Uterus (tissue), 4 donors: ENCODE measurements around the gene GLS2. TPM values are rescaled to one million over a fixed set of nuclear protein-coding genes. Genes with fewer than 3 reads are reported as not detected.
A peak's percentile ranks its signal among the peaks of the same experiment; 100 is the strongest.
"Not testable (repeated sequence)": the region's sequence is repeated elsewhere in the genome, so short reads cannot be mapped to it uniquely, and the experiment has no call there.

Source experiments
- DNase-seq, 2 donors: peaks; one replicate each; pipeline ENCODE4 v3.0.0-alpha.2; 2019 to 2020
- H3K27ac ChIP-seq, 2 donors: fragments of 200-600 bp; sonication (generic); 1 replicate in 1 of 2; 2 replicates in 1 of 2; pipeline ENCODE4 v1.5.1; 2016 to 2018
- H3K27me3 ChIP-seq, 2 donors: fragments of 200-600 bp; sonication (generic); one replicate each; pipeline ENCODE4 v1.5.1; 2018 to 2019; ENCODE audit warnings: control low read depth in 1 of 2
- H3K36me3 ChIP-seq, 2 donors: fragments of 200-600 bp; sonication (generic); one replicate each; pipeline ENCODE4 v1.5.1; 2019; ENCODE audit warnings: control low read depth in 1 of 2
- H3K4me1 ChIP-seq, 2 donors: fragments of 200-600 bp; sonication (generic); one replicate each; pipeline ENCODE4 v1.5.1; 2018 to 2019; ENCODE audit warnings: control low read depth in 1 of 2
- H3K4me3 ChIP-seq, 2 donors: fragments of 200-600 bp; sonication (generic); 1 replicate in 1 of 2; 2 replicates in 1 of 2; pipeline ENCODE4 v1.5.1; 2018 to 2019; ENCODE audit warnings: mild to moderate bottlenecking in 1 of 2
- H3K9me3 ChIP-seq, 2 donors: fragments of 200-600 bp; sonication (generic); one replicate each; pipeline ENCODE4 v1.5.1; 2019; ENCODE audit warnings: control low read depth in 1 of 2
- POLR2A ChIP-seq, 2 donors: fragments of 450-650 bp; IDR thresholded peaks; one replicate each; pipeline ENCODE4 v1.6.1; 2016; ENCODE audit warnings: antibody characterized with exemption in 2 of 2, mild to moderate bottlenecking in 1 of 2, moderate library complexity in 1 of 2
- intact Hi-C: fragments of 100-400 bp; cut with DNase I; formaldehyde crosslinking; loops from one replicate; pipeline ENCODE4 v1.15.1; 2023; ENCODE audit warnings: low total_unique reads
- total RNA-seq, 4 donors: library from RNA; depleted of rRNA in 3 of 4; stranded (reverse); fragments of >200 nt in 3 of 4; gene quantifications; one replicate each; pipeline versions ENCODE4 v1.1.0 to v1.2.4, GENCODE V29; 2014 to 2023
- TF ChIP-seq, protein P1 (sequence below), 4 experiments: fragments of 200-600 bp in 2 of 4; fragments of 450-650 bp in 2 of 4; sonication (generic) in 2 of 4; IDR thresholded peaks; one replicate each; pipeline ENCODE4 v1.5.1; 2016 to 2019; ENCODE audit warnings: antibody characterized with exemption in 4 of 4, mild to moderate bottlenecking in 2 of 4, moderate library complexity in 1 of 4
- donor health status: DM: yes; HTN: yes; CAD: no.

Gene GLS2
- total RNA-seq, 4 donors from 2014 or later, result 0.29 to 5.9 (median 1.1) TPM; not detected in 1

DNA sequence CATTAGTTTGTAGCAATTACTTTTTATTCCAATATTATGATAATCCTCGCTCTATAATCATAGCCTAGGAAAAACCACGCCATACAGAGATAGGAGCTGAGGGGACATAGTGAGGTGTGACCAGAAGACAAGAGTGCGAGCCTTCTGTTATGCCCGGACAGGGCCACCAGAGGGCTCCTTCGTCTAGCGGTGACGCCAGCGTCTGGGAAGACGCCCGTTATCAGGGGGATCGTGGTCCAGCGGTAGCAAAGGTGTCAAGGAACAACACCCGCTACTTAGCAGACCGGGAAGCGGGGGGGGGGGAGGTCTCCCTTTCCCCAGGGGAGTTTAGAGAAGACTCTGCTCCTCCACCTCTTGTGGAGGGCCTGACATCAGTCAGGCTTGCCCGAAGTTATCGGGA, 8.7 kb upstream of the GLS2 start:
- H3K9me3 ChIP-seq, H3K27ac ChIP-seq, H3K4me3 ChIP-seq, H3K36me3 ChIP-seq, intact Hi-C loops, H3K27me3 ChIP-seq, H3K4me1 ChIP-seq: not testable (repeated sequence)
- DNase-seq, result peak; percentile 66 to 72
- TF ChIP-seq, protein P1, sequence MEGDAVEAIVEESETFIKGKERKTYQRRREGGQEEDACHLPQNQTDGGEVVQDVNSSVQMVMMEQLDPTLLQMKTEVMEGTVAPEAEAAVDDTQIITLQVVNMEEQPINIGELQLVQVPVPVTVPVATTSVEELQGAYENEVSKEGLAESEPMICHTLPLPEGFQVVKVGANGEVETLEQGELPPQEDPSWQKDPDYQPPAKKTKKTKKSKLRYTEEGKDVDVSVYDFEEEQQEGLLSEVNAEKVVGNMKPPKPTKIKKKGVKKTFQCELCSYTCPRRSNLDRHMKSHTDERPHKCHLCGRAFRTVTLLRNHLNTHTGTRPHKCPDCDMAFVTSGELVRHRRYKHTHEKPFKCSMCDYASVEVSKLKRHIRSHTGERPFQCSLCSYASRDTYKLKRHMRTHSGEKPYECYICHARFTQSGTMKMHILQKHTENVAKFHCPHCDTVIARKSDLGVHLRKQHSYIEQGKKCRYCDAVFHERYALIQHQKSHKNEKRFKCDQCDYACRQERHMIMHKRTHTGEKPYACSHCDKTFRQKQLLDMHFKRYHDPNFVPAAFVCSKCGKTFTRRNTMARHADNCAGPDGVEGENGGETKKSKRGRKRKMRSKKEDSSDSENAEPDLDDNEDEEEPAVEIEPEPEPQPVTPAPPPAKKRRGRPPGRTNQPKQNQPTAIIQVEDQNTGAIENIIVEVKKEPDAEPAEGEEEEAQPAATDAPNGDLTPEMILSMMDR (IDR thresholded peaks at IDR 0.05), result peak; percentile 11 to 46 (median 30)

DNA sequence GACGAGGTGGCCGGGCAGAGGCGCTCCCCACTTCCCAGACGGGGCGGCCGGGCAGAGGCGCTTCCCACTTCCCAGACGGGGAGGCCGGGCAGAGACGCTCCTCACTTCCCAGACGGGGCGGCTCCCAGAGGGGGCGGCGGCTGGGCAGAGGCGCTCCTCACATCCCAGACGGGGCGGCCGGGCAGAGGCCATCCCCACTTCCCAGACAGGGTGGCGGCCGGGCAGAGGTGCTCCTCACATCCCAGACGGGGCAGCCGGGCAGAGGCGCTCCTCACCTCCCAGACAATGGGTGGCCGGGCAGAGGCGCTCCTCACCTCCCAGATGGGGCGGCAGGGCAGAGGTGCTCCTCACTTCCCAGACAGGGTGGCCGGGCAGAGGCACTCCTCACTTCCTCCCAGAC, 6.5 kb upstream of the GLS2 start:
- H3K36me3 ChIP-seq, H3K27ac ChIP-seq, H3K9me3 ChIP-seq, DNase-seq, H3K27me3 ChIP-seq, H3K4me1 ChIP-seq, intact Hi-C loops, H3K4me3 ChIP-seq: not testable (repeated sequence)

DNA sequence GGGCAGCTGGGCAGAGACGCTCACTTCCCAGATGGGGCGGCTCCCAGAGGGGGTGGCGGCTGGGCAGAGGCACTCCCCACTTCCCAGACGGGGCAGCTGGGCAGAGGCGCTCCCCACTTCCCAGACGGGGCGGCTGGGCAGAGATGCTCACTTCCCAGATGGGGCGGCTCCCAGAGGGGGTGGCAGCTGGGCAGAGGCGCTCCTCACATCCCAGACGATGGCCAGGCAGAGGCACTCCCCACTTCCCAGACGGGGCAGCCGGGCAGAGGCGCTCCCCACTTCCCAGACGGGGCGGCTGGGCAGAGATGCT, 6.1 kb upstream of the GLS2 start:
- H3K36me3 ChIP-seq, H3K9me3 ChIP-seq, H3K4me1 ChIP-seq, intact Hi-C loops, DNase-seq, H3K27ac ChIP-seq, H3K4me3 ChIP-seq, H3K27me3 ChIP-seq: not testable (repeated sequence)

DNA sequence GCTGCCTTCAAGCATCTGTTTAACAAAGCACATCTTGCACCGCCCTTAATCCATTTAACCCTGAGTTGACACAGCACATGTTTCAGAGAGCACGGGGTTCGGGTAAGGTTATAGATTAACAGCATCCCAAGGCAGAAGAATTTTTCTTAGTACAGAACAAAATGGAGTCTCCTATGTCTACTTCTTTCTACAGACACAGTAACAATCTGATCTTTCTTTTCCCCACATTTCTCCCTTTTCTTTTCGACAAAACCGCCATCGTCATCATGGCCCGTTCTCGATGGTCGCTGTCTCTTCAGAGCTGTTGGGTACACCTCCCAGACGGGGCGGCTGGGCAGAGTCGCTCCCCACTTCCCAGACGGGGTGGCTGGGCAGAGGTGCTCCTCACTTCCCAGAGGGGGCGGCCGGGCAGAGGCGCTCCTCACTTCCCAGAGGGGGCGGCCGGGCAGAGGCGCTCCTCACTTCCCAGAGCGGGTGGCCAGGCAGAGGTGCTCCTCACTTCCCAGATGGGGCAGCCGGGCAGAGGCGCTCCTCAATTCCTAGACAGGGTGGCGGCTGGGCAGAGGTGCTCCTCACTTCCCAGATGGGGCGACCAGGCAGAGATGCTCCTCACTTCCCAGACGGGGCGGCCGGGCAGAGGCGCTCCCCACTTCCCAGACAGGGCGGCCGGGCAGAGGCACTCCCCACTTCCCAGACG, 5.6 kb upstream of the GLS2 start:
- DNase-seq, intact Hi-C loops, H3K9me3 ChIP-seq, H3K27me3 ChIP-seq, H3K4me3 ChIP-seq, H3K27ac ChIP-seq, H3K36me3 ChIP-seq, H3K4me1 ChIP-seq: not testable (repeated sequence)

DNA sequence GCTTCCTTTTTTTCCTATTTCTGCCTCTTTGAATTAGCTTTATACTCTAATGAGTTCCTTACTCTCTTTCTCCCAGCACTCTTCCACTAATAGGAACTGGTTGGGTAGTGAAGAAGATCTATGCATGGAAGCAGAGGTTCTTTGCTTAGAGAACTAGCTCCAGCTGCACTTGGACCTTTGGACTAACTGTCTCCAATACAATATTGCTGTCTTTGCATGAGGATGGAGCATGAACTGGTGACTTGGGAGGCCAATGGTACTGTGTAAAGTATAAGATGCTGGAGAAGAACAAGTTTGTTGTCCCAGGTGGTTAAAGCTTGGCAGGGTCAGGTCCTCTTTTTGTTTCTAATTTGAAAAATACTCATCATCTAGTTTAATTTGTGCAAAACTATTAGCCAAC, 2.4 kb upstream of the GLS2 start:
- Histone ChIP-seq H3K27me3 (no peaks in the 10 kb centered on the region), H3K36me3 (no peaks in the 10 kb centered on the region), H3K9me3 (no peaks in the 10 kb centered on the region), H3K27ac (no peak overlapping the region), H3K4me1 (no peaks in the 10 kb centered on the region), H3K4me3 (no peak overlapping the region)
- no peak for DNase-seq
- intact Hi-C loops, result no loop called here
- TF ChIP-seq, protein P1 (IDR thresholded peaks at IDR 0.05), result no peak
- no peak for TF ChIP-seq POLR2A (IDR thresholded peaks at IDR 0.05)

DNA sequence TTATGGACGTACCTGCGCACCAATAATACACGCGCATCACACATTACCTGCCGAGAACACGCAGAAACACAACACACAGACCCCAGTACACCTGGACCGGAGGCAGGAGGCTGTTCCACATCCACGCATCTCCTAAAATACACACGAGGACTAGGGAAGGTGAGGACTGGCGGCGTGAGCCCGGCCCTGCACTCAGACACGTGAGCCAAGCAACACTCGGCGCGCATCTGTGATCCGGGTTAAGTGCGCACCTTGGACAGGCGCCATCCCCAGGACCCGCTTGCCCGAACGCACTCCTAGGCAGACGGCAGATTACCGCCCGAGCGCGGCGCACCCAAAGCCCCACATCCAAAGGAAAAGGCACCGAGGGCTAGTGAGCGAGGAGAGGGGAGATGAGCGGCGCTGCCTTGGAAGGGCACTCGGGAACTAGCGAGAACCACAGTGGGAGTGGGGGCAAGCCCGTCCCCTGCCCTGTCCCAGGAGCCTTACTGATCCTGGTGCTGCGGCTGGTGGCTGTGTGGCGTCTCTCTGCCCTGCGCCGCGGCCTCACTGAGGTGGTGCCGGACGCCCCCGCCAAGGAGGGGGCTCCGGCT, 417 bp downstream of the GLS2 start:
- TF ChIP-seq, protein P1 (IDR thresholded peaks at IDR 0.05), result no peak
- no peak for TF ChIP-seq POLR2A (IDR thresholded peaks at IDR 0.05)
- no peaks in the 10 kb centered on the region for H3K36me3 ChIP-seq
- no peaks in the 10 kb centered on the region for H3K9me3 ChIP-seq
- H3K4me1 ChIP-seq, result no peaks in the 10 kb centered on the region
- H3K27ac ChIP-seq, result peak overlapping the region in 1 of 2 donors; percentile 53
- H3K27me3 ChIP-seq, result no peaks in the 10 kb centered on the region
- peak overlapping the region; percentile 58 to 63 for H3K4me3 ChIP-seq
- peak; percentile 36 to 39 for DNase-seq
- intact Hi-C loops, result no loop called here

DNA sequence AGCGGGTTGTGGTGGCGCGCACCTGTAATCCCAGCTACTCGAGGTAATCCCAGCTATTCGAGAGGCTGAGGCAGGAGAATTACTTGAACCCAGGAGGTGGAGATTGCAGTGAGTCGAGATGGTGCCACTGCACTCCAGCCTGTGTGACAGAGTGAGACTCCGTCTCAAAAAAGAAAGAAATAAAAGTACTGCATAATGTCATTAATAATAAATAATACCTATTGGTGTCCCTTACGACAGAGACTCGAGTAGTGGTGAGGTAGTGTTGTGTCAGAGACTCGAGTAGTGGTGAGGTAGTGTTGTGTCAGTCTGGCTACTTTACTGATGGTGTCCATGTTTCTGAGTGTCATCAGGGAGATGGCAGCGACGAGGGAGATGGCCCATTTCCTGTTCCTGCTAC, 1.3 kb downstream of the GLS2 start:
- intact Hi-C loops, result no loop called here
- Histone ChIP-seq H3K4me1 (no peaks in the 10 kb centered on the region), H3K9me3 (no peaks in the 10 kb centered on the region), H3K27me3 (no peaks in the 10 kb centered on the region), H3K27ac (no peak overlapping the region), H3K4me3 (no peak overlapping the region), H3K36me3 (no peaks in the 10 kb centered on the region)
- TF ChIP-seq POLR2A (IDR thresholded peaks at IDR 0.05), result no peak
- TF ChIP-seq, protein P1 (IDR thresholded peaks at IDR 0.05), result no peak
- no peak for DNase-seq
